GM18498 (cell line): ENCODE data around the gene PDE1C.

Source experiments
- ATAC-seq: cut with Tn5 transposase; IDR thresholded peaks from one replicate; pipeline ENCODE4 v1.9.1; 2021; ENCODE audit warnings: mild to moderate bottlenecking, moderate library complexity; ENCODE audit not compliant: unreplicated experiment

PDE1C gene

DNA sequence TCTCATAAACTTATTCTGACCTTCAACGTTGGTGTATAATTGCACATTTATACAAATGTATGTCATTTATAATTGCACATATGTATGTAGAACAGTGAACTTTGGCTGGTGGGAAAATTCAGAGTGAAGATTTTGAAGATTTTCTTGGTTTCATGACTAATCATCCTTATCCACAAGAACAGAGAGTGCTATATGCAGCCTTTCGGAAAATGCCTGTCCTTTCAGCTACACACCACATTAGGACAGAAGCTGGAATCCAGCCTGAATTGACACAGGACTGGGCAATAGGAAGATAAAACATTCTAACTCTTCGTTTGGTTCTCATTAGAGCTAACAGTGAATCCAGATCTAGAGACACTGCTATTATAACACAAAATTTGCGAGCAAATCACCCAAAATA, 166.2 kb downstream of the PDE1C start:
- ATAC-seq: no peak

DNA sequence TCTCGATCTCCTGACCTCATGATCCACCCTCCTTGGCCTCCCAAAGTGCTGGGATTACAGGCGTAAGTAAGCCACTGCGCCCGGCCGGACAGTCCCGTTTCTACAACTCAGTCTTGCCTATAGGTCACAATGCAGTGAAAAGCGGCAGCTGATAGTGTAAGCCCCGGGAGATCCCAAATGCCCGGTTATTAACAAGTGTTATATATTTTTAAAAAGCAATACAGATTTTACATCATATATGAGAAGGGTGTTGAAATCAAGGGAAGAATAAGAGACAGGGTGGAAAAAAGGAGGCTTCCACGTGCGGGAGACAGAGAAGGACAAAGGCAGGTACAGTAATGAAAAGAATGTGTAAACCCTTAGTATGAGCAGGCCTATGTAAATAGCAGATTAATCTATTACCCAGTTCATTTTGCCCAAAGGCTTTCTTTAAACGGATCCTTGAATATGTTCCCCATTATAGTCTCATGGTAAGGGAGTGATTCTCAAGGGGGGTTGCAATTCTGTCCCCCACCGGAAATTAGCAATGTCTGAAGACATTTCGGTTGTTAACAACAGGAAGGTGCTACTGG, 170.8 kb downstream of the PDE1C start:
- no peak for ATAC-seq

DNA sequence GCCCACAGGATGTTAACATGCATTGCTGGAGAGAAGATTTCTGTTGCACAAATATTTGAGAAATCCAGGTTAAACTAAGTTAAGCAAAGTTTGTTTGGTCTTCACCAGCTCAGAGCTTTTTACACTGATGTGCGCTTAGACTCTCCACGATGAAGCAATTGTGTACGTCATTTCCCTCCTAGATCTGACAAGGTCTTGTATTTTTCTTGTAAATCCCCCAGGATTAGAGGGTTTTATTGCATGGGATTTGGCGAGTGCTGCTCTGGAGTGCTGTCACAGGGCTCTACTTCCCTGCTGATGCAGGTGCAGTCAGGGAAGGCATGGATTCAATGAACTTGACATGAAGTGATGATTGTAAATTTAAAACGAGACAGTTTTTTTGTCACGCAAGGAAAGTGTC, 173.3 kb downstream of the PDE1C start:
- no peak for ATAC-seq

DNA sequence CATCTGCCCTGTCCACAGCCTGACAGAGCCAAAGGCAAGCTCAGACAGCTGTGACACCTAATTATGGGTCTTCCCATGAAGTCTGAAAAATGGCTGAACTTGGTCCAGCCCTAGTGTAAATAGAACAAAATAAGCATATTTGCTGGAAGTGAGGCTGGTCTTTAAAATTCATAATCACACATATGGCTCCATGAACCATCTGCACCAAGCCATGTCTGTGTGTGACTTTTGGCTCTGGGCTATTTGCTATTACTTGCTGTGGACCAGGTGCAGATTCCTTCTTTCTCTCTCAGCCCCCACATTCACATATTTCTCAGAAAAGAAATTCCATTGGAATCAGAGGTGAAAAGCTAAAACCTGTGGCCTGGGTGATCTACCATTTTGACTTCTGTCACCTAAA, 175.9 kb downstream of the PDE1C start:
- no peak for ATAC-seq

DNA sequence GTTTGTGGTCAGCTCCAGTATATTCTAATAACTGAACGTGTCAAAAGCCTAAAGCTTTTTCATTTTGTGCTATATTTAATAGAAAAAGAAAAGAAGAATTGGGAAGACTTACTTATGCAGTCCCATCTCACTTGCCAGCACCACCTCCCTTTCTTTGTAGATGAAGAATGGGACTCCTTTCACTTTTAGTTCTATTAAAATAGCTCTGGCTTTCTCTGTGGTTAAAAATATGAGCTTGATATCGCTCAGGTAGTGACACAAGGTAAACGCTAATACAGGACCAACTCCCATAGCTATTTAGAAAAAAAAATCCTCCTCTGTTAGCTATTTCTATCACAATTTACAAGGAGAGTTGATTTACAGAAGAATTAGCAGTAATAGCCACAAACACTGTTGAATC, 176.8 kb downstream of the PDE1C start:
- ATAC-seq: no peak

DNA sequence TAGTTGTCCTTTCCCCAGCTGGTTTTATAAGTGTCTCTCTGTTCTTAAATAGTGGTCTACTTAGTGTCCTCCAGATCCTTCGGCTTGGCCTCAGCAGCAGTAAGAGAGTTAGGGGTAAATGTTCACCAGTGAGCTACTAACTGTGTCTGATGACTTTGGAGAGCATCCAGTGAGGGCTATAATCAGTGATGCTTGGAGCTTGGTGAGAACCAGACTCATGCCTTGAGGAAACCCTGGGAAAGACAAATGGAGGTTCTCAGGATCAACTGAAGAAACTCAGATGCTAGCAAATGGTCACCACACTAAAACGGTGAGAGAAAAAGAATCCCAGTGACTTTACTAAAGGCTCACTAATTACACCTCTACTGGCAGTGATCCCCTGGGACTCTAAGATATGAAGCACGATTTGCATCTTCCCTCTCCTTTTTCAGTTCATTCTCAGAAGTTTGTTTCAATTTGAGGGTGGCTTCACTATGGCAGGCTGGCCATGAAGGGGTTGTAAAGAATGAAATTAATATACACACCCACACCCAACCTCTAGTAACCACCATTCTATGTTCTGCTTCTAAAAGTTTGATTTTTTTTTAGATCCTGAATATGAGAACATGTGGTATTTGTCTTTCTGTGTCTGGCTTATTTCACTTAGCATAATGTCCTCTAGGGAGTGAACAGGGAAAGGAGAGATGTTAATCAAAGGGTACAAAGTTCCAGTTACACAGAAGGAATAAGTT, 177.9 kb downstream of the PDE1C start:
- ATAC-seq: peak; percentile 90

DNA sequence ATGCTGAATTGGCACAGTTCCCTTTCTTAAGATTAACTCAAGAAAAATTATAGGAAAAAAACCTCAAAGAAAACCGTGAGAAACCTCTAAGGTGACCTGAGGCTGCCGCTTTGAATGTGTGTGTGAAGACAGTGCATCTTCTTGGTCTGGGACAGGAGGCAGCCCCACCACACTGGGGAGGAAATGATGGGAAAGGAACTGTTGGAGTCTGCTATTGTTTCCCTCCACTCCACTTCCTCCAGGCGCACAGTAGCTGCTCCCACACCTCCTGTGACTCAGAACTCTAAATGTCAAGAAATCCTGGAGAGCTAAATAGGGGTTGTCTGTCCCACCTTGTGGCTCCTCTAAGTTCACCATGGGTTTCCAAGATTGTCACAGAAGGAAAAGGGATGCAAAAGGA, 179.4 kb downstream of the PDE1C start:
- ATAC-seq: no peak

DNA sequence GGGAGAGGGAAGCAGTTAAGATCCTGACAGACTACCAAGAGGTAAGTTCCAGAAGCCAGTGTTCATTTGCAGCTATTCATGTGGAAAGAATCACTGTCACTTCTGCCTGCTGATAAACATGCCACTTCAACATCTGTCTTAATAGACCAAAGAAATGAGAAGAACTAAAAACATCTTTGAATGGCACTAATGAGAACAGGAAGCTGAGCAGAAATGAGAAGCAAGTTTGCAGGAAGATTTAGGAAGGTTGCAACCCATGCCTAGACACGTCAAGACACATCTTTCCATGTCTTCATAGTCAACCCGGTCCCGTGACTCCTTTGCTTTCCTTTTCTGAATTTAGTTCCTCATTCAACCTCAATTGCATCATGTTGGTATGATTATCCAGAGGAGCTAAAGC, 180.0 kb downstream of the PDE1C start:
- no peak for ATAC-seq

DNA sequence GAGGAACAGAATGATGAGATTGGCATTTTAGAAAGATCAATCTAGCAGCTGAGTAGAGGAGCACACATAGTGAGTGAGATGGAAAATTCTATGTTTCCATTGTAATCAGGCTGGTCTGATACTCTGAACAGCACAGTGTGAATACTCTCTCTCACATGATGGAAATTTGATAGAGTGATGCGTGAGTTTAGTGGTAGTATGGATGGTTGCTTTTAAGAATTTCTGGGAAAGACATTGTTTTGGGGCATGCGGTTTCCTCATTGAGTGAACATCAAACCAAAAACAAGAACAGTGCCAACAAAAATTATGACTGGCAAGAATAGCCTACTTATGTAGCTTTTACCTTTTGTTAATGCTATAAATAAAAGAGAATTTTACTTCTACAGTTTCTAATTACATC, 183.2 kb downstream of the PDE1C start:
- ATAC-seq: no peak

DNA sequence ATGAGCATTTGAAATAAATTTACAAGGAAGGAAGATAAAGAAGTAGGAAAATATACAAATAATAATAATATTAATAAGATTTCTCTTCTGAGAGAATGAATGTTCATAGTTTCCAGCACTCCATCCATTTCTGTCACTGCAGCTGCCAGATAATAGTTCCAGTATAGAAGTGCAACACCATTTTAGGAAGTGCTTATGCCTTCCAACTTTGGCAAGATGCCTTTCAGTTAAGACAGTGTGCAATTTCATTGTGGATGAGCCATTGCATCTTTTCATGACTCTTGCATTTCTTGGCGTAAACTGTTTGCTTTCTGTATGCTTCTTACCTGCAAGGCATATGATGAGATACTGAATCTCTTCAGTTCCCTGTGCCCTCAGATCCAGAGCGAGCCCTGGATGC, 185.0 kb downstream of the PDE1C start:
- no peak for ATAC-seq

DNA sequence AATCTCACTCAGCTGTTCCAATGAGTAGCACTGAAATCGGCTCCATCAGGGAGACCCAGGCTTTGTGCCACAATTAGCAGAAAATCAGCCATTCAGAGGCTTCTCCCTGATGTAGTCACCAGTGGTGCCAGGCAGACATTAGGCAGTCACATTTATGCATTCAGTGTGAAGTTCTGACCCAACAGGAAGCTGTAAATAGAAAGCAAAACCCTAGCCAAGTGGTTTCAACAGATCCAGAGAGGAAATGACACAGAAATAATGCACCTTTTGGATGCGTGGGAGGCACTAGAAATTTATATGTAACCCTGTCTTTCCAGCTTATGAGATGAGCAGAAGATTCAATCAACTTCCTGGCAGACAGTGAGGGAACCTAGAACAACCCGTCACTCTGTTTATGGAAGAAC, 186.4 kb downstream of the PDE1C start:
- ATAC-seq: peak; percentile 95

DNA sequence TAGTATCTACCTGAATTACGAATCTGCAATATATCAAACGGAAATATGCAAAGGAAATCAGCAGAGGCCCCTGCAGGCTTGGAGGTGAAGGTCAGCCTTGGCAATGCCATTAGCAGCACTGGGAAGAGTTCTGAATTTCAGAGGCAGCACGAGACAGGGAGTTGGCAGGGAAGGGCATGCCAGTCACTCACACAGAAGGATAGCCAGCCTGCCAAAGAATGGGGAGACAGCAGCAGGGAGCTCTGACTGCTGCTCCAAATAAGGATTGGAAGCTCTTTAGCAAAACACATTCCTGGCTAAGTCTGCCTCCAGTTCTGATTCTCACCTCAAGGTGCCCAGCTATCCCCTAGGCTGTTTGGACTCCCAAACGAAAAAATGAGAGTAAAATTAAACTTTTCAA, 188.0 kb downstream of the PDE1C start:
- no peak for ATAC-seq

DNA sequence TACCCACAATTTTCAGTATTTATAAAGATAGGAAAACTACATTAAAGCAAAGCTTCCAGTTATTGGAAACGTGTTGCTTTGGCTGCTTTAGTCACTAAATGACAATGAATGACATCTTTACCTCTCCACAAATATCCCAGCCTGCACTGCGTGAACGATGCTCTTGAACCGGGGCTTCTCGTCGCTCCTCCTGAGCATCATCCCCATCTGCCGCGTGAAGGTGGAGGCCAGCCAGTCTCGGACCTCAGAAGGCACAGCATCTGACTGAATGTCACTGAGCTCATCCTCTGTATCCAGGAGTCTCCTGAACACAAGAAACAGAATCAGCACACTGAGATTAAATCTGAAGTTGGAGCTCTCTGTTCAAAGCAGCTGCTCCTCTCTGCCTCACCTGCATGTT, 191.3 kb downstream of the PDE1C start:
- no peak for ATAC-seq

DNA sequence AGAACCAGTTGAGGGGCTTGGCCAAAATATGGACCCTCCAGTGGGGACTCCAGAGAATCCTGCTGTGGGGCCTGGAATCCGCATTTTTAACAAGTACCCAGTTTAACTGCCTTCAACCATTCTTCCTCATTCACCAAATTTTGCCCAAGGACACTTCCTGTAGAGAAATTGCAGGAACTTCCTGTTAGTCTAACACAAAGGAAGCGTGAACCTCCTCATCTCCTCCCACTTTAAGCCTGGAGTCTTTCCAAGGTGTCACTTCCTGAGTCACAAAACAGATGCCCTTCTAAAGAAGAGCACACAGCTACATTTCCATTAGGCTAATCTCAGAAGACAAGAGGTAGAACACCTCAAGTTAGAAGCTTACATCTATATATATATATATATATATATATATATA, 194.8 kb downstream of the PDE1C start:
- ATAC-seq: no peak

DNA sequence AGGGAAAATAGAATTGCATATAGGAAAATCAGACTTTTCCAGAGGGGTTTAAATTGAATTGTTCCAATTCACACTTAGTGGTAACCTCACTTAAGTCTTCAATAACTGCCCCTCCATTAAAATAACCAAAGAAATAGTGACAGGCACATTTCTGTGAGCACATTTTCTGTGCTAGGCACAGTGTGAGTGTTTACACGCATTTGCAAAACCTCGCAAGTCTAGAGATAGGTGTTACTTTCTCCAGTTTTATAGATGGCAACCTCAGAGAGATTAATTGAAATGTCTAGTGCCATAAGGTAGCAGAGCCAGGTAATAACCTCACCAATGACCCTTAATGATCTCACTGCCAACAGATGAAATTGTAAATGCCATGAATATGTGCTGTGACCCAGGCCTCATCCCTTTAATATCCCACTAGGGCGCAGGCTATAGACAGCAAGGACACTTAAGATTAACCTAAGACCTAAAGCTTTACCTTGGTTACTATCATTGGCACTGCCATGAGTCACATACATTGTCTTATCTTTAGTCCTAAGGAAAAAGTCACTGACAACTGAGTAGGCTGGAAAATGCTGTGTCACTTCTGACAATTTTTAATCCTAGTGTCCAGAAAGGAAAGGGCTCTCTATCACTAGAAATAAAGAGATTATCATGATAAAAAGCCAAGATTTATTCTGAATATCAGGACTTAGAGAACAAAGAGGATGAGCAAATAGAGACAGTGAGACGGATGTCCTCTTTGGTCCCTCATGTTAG, 195.4 kb downstream of the PDE1C start:
- ATAC-seq: no peak

DNA sequence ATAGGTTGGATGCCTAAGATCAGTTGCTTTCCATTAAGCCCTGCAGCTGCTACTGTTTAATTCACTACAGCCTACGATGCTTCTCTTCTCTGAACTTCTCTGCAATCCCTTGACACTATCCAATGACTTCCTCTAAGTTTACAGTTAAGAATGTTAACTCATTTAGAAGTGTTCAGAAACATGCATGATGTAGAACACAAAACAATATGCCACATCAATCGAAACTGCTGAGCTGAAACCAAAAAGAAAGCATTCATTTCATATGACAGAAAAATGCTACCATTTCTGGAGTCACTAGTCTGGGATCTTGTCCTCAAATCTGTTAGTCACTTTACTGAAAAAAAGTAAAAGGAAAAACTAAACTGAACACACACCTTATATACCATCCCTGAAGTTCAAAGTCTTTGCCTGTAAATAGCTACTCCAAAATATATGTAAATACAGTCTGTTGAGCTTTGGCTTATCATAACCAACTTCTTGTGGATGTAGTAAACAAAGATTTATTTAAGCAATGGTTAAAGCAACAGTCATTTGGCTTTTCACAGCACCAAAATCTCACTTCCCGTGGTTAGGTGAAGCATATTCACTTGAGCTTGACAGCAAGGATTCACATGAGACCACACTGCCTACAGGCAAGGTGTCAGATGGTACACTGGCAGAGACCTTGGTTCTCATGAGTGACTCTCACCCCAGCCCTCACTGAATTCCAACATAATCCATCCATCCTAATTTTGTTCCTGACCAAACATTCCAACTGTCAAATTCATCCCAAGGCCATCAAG, 196.2 kb downstream of the PDE1C start:
- ATAC-seq: peak; percentile 93

DNA sequence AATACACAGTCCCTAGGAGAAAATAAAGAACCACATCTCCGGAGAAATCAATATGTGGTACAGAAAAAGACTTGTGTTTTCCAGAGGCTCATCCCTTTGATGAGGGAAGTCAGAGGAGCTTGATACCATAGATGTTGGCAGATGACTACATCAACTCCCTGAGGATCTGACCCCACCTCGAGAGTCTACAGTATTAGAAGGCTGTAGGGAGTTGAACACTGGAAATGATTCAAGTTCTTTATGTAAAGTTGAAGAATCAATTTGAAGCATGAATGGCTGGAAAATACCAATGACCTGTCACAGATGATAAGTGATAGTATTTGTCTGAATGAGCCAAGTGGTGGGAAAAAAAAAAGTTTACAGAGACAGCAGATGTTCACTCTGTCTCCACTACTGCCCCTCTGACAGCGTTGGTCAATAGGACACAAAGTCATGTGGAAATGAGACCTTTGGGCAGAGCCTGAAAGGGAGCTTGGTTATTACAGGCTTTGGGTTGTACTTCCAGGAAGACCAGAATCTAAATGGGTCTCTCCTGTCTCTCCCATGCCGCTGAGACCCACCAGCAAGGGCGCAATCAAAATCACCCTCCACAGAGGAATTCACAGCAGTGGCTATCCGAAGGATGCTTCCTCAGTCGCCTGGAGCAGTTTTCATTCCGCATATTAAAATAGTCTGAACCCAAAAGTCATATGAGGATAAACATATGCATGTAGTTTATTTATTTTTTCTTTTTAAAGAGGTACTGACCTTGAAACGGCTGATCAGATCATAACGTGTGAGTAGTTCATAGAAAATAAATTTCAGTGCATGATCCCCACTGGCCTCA, 197.4 kb downstream of the PDE1C start:
- ATAC-seq: no peak

DNA sequence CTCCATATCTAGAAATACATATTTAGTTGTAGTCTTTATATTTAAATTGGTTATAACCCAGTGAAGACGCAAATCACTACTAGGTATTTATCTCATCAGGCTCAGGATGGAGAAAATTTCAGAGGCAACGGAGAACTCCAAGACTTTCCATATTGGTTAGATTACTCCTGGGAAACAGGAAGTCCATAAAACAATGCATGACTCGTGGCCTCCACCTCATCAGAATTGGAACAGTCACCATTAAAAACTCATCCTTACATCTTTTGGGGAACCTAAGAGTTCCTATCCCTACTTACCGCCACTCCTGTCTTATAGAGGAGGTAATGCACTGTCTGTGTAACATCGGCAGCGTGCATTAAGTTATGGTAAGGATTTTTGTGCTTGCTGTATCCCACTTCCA, 205.6 kb downstream of the PDE1C start:
- ATAC-seq: no peak

DNA sequence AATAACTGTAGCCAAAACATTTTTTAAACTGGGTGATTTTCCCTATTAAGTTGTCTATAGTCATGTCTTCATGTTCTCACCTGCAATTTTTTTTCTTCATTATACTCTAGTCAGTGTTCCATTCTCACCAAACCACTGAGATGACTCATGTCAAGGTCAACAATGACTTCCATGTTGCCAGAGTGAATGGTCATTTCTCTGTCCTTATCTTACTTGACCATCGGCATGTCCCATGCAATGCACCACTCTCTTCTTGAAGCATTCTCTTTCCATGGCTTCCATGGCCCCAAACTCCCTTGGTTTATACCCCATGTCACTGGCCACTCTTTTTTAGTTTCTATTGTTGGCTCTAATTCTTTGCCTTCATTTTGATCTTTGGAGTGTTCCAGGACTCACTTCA, 209.3 kb downstream of the PDE1C start:
- no peak for ATAC-seq

DNA sequence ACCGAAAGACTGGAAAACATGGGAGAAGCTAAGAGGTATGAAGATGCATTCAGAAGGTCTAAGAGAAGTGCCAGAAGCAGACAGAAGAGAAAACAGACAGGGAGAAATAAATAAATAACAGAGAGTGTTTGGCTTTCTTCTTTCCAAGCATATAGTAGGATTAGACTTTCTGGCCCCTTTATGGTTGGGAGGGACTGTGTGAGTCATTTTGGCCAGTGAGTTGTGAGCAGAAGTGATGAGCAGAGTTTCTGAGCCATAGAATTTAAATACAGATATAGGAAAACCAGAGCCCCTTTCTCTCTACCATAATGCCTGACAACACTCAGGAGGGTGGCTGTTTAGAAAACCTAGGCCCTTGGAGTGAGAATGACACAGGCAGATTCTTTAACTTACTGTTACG, 212.2 kb downstream of the PDE1C start:
- no peak for ATAC-seq

DNA sequence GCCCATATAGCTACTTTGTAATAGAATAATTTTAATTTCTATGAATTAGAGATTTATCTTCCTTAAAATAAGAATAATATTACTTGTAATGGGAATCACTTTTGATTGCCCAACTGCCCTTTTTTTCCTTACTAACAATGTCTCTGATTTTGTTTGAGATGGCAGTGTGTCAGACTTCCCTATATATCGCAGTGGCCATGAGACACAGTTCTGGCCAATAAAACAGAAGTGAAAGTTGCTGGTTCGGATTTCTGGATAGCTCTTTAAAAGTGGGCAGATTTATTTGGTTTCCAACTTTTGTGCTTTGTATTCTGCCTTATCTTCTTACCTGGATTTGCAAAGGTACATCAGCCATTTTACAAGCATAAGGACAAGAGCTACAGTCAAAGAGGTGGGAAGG, 213.0 kb downstream of the PDE1C start:
- ATAC-seq: no peak
